GM12801 (cell line): ENCODE data around the gene ZBTB45.

Experiments
- CTCF ChIP-seq: IDR thresholded peaks from one replicate; pipeline ENCODE4 v1.5.1; 2011; ENCODE audit warnings: control low read depth; ENCODE audit not compliant: insufficient read length; ENCODE audit errors: extremely low read depth

The ZBTB45 gene

GRCh38 chr19:58513213-58513693 lies 6.4 kb downstream of the ZBTB45 start:
- TF ChIP-seq CTCF: no peak

- TF ChIP-seq CTCF: no peak
These were observed 8.0 kb downstream of the ZBTB45 start, which contains the start of gene SLC27A5 for GRCh38 chr19:58511353-58512208. SLC27A5 (minus strand) TSS chr19:58511992; CDS start chr19:58511955, 37 bp downstream.

- no peak for TF ChIP-seq CTCF
These were observed 9.3 kb downstream of the ZBTB45 start for GRCh38 chr19:58510084-58510862.

GRCh38 chr19:58509731-58510083 lies 9.9 kb downstream of the ZBTB45 start:
- TF ChIP-seq CTCF: no peak

- TF ChIP-seq CTCF: no peak
These were observed 19.4 kb downstream of the ZBTB45 start for GRCh38 chr19:58500242-58500641.

- no peak for TF ChIP-seq CTCF
These were observed 20.3 kb downstream of the ZBTB45 start for GRCh38 chr19:58499021-58499927.
